Retinal pigment epithelial cell (primary cell): Measurements from ENCODE around the gene ANKRD34A.

Experiments
- DNase-seq: peaks from one replicate; pipeline ENCODE4 v3.0.0-alpha.2; 2010; ENCODE audit warnings: low read depth
- H3K4me3 ChIP-seq: 2 replicates; pipeline ENCODE4 v1.5.1; 2011; ENCODE audit warnings: mild to moderate bottlenecking, low read length, control low read depth, moderate library complexity
- TF ChIP-seq, protein P1 (sequence below): conservative IDR thresholded peaks from 2 replicates; pipeline ENCODE4 v1.5.1; 2011; ENCODE audit warnings: low read depth, low read length, control low read depth, inconsistent platforms

ANKRD34A gene

GRCh38 chr1:145994391-145995120 is 30.2 kb upstream of the ANKRD34A start:
- H3K4me3 ChIP-seq = peak overlapping the region; percentile 98
- no peak for DNase-seq
- TF ChIP-seq, protein P1, sequence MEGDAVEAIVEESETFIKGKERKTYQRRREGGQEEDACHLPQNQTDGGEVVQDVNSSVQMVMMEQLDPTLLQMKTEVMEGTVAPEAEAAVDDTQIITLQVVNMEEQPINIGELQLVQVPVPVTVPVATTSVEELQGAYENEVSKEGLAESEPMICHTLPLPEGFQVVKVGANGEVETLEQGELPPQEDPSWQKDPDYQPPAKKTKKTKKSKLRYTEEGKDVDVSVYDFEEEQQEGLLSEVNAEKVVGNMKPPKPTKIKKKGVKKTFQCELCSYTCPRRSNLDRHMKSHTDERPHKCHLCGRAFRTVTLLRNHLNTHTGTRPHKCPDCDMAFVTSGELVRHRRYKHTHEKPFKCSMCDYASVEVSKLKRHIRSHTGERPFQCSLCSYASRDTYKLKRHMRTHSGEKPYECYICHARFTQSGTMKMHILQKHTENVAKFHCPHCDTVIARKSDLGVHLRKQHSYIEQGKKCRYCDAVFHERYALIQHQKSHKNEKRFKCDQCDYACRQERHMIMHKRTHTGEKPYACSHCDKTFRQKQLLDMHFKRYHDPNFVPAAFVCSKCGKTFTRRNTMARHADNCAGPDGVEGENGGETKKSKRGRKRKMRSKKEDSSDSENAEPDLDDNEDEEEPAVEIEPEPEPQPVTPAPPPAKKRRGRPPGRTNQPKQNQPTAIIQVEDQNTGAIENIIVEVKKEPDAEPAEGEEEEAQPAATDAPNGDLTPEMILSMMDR = no peak

- no peak for DNase-seq
Observed at GRCh38 chr1:145993618-145994390, 29.4 kb upstream of the ANKRD34A start.

GRCh38 chr1:145992958-145993617 is 28.7 kb upstream of the ANKRD34A start:
- TF ChIP-seq, protein P1 = no peak

More at GRCh38 chr1:145993618-145994390, 29.4 kb upstream of the ANKRD34A start:
- H3K4me3 ChIP-seq = peak overlapping the region; percentile 98
- TF ChIP-seq, protein P1 = no peak

DNA sequence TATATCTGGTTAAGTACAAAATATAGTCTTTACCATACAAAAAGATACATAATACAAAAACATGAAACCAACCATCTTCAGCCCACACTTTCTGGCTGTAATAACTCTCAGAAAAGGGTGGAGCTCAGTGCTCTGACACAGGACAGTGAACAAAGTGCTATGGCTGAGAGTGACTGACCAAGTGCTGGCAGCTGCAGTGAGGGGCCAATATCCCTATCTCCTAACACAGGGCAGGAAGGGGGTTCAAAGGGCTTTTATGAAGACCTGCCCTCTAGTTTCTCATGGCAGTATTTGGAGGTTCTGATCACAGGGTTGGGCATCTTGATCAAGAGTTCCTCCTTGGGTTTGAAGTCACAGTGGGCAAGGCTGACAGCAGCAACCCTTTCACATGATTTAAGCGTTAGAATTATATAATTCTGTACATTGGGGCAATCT is 28.1 kb upstream of the ANKRD34A start:
- DNase-seq = no peak
- no peak overlapping the region for H3K4me3 ChIP-seq

More at GRCh38 chr1:145992958-145993617, 28.7 kb upstream of the ANKRD34A start:
- DNase-seq = no peak
- peak overlapping the region; percentile 98 for H3K4me3 ChIP-seq

GRCh38 chr1:145991735-145992412 is 27.5 kb upstream of the ANKRD34A start:
- no peak overlapping the region for H3K4me3 ChIP-seq
- TF ChIP-seq, protein P1 = no peak
- no peak for DNase-seq

More for the DNA sequence above, 28.1 kb upstream of the ANKRD34A start:
- TF ChIP-seq, protein P1 = no peak

- DNase-seq = no peak
- TF ChIP-seq, protein P1 = no peak
- H3K4me3 ChIP-seq = no peak overlapping the region
Observed at GRCh38 chr1:145990249-145990855, 26.0 kb upstream of the ANKRD34A start.
